ENCODE measurements around the gene CAMTA1.

DNA sequence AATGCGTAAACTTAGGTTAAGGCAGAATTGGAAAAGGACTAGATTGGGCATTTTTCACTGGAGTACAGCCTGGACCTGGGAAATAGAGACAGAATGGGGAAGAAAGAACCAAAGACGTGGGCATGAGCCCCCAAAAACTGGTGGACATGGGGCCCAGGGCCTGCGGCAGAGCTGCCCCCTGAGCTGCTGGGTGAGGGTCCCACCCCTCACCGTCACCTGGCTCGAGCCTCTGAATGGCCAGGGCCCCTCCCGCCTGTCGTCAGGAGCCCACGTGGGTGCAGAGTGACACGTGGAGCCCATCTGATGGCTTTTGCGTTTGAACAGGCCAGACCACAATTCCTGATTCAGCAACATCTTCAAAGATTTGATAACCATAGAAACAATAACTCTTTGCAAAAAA is 624.9 kb downstream of the CAMTA1 start:
- TF ChIP-seq, protein P1, sequence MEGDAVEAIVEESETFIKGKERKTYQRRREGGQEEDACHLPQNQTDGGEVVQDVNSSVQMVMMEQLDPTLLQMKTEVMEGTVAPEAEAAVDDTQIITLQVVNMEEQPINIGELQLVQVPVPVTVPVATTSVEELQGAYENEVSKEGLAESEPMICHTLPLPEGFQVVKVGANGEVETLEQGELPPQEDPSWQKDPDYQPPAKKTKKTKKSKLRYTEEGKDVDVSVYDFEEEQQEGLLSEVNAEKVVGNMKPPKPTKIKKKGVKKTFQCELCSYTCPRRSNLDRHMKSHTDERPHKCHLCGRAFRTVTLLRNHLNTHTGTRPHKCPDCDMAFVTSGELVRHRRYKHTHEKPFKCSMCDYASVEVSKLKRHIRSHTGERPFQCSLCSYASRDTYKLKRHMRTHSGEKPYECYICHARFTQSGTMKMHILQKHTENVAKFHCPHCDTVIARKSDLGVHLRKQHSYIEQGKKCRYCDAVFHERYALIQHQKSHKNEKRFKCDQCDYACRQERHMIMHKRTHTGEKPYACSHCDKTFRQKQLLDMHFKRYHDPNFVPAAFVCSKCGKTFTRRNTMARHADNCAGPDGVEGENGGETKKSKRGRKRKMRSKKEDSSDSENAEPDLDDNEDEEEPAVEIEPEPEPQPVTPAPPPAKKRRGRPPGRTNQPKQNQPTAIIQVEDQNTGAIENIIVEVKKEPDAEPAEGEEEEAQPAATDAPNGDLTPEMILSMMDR (conservative IDR thresholded peaks at IDR 0.05; ENCODE audit: low read length): no peak
- TF ChIP-seq EZH2phosphoT487 (IDR thresholded peaks at IDR 0.05; ENCODE audit: borderline replicate concordance, low read depth, low read length): no peak
